GM12878 (cell line): ENCODE measurements around the gene DNAJC7. TPM values are rescaled to one million over a fixed set of nuclear protein-coding genes. Genes with fewer than 3 reads are reported as not detected.
A peak's percentile ranks its signal among the peaks of the same experiment; 100 is the strongest.

ENCODE experiments used
- ATAC-seq: fragments of 200-7000 bp; cut with Tn5 transposase; 3 replicates; pipeline ENCODE4 v1.9.1; 2020; ENCODE audit warnings: mild to moderate bottlenecking, moderate library complexity
- BruUV-seq: library from RNA; stranded (reverse); fragments of 400-500 nt; replicated peaks from 2 replicates; lab custom pipeline; 2021; lab: Mats Ljungman, UMichigan
- CTCF ChIA-PET: fragments of 300-600 bp; sonication (Branson Sonifier 250); formaldehyde crosslinking; extraction: SDS; loops from one replicate; lab custom pipeline; 2021; ENCODE audit warnings: inconsistent platforms; lab: Yijun Ruan, JAX
- POLR2A ChIA-PET: fragments of 350-600 bp; formaldehyde crosslinking; extraction: SDS; loops from one replicate; lab custom pipeline; 2021; ENCODE audit warnings: inconsistent platforms; lab: Charles Lee
- RAD21 ChIA-PET: fragments of 300-600 bp; sonication (Branson Sonifier 250); formaldehyde crosslinking; loops from one replicate; lab custom pipeline; 2023; ENCODE audit warnings: antibody characterized with exemption; ENCODE audit not compliant: unreplicated experiment; lab: Charles Lee
- SMC1A ChIA-PET: fragments of 300-600 bp; sonication (Branson Sonifier 250); formaldehyde crosslinking; loops from one replicate; lab custom pipeline; 2023; ENCODE audit not compliant: unreplicated experiment, uncharacterized antibody; lab: Charles Lee
- DNase-seq: peaks from one replicate; pipeline ENCODE4 v3.0.0-alpha.2; 2011; ENCODE audit warnings: low read depth, low spot score
- FAIRE-seq: peaks from 3 replicates; lab custom pipeline; 2011; peaks lifted over from hg19 to GRCh38; lab: Jason Lieb, UNC
- H2AFZ ChIP-seq: 2 replicates; pipeline ENCODE4 v1.6.0; 2011; ENCODE audit warnings: low read depth, low read length, control low read depth; ENCODE audit not compliant: control insufficient read depth
- H3K27ac ChIP-seq: 2 replicates; pipeline ENCODE4 v1.5.1; 2011; ENCODE audit warnings: control low read depth; ENCODE audit not compliant: control insufficient read depth, insufficient read depth
- H3K27me3 ChIP-seq, 2 experiments: replicated peaks in 1 of 2; 2 replicates each; pipeline versions ENCODE4 v1.6.0 to v1.6.1; 2011; ENCODE audit warnings: low read length in 1 of 2; ENCODE audit not compliant: control insufficient read depth in 2 of 2, insufficient read depth in 2 of 2
- H3K36me3 ChIP-seq, 2 experiments: 2 replicates each; pipeline ENCODE4 v1.5.1; 2011; ENCODE audit warnings: low read length in 1 of 2; ENCODE audit not compliant: control insufficient read depth in 2 of 2, insufficient read depth in 2 of 2
- H3K4me1 ChIP-seq: 2 replicates; pipeline ENCODE4 v1.6.1; 2011; ENCODE audit warnings: mild to moderate bottlenecking, low read length, moderate library complexity, mixed read lengths; ENCODE audit not compliant: control insufficient read depth, insufficient read depth
- H3K4me2 ChIP-seq: 2 replicates; pipeline ENCODE4 v1.6.0; 2011; ENCODE audit warnings: control low read depth; ENCODE audit not compliant: control insufficient read depth, insufficient read depth
- H3K4me3 ChIP-seq: fragments of 200-600 bp; sonication (generic); 2 replicates; pipeline ENCODE4 v1.5.1; 2016
- H3K79me2 ChIP-seq: 2 replicates; pipeline ENCODE4 v1.6.0; 2011; ENCODE audit warnings: low read length; ENCODE audit not compliant: control insufficient read depth, insufficient read depth
- H3K9ac ChIP-seq: 2 replicates; pipeline ENCODE4 v1.8.0; 2011; ENCODE audit warnings: low read length, control low read depth, mixed read lengths; ENCODE audit not compliant: control insufficient read depth, insufficient read depth
- H3K9me3 ChIP-seq: replicated peaks from 3 replicates; pipeline ENCODE4 v1.5.1; 2011; ENCODE audit warnings: mild to moderate bottlenecking, low read length; ENCODE audit not compliant: control insufficient read depth, insufficient read depth
- H4K20me1 ChIP-seq: 2 replicates; pipeline ENCODE4 v1.6.0; 2011; ENCODE audit not compliant: control insufficient read depth, insufficient read depth
- NR2C2 ChIP-seq: IDR thresholded peaks from 2 replicates; pipeline ENCODE4 v1.6.1; 2011; ENCODE audit warnings: borderline replicate concordance, low read depth; ENCODE audit not compliant: control insufficient read depth, insufficient read length
- PKNOX1 ChIP-seq: fragments of 450-650 bp; IDR thresholded peaks from 2 replicates; pipeline ENCODE4 v1.6.1; 2016; ENCODE audit warnings: mild to moderate bottlenecking
- RELB ChIP-seq: fragments of 450-650 bp; IDR thresholded peaks from 2 replicates; pipeline ENCODE4 v1.6.1; 2017; ENCODE audit warnings: low read depth, mild to moderate bottlenecking, moderate library complexity
- SKIL ChIP-seq: fragments of 450-650 bp; IDR thresholded peaks from 2 replicates; pipeline ENCODE4 v1.6.1; 2017; ENCODE audit warnings: mild to moderate bottlenecking, low read depth, inconsistent platforms; ENCODE audit not compliant: poor library complexity, severe bottlenecking
- ZNF622 ChIP-seq: fragments of 450-650 bp; IDR thresholded peaks from 2 replicates; pipeline ENCODE4 v1.6.1; 2017; ENCODE audit warnings: mild to moderate bottlenecking, inconsistent platforms
- WGBS: methylation state at CpG from one replicate; pipeline ENCODE4 v1.1.6; 2016; ENCODE audit warnings: low lambda C conversion rate; ENCODE audit not compliant: insufficient replicate concordance, insufficient coverage; ENCODE audit errors: missing lambda C conversion rate; 5-methylcytosine and 5-hydroxymethylcytosine counted together
- in situ Hi-C: fragments of 300-500 bp; cut with MboI; formaldehyde crosslinking; loops from 9 replicates; pipeline ENCODE4 v1.14.3; 2018; ENCODE audit warnings: mixed read lengths
- intact Hi-C: fragments of 100-400 bp; cut with micrococcal nuclease; formaldehyde crosslinking; loops from one replicate; pipeline ENCODE4 v1.14.2; 2022; ENCODE audit not compliant: unreplicated experiment
- polyA plus RNA-seq, 11 experiments: library from polyadenylated mRNA; depleted of rRNA in 4 of 11; unstranded in 6 of 11; stranded (reverse) in 5 of 11; fragments of >200 nt; fragmentation: Nextera tagmentation in 4 of 11; fragmentation: Illumina TruSeq in 1 of 11; extraction: Ambion mirVana in 4 of 11; extraction: Trizol in 1 of 11; gene quantifications; 1 replicate in 1 of 11; 2 replicates in 10 of 11; pipeline versions ENCODE4 v1.2.1 to v1.2.3, GENCODE V29; 2011 to 2016; ENCODE audit warnings: inconsistent platforms in 2 of 11, missing spikeins in 2 of 11, low read depth in 1 of 11
- total RNA-seq, 4 experiments: library from RNA; depleted of rRNA in 3 of 4; stranded (reverse); fragments of >200 nt in 3 of 4; fragmentation: Illumina TruSeq in 1 of 4; extraction: Trizol in 1 of 4; gene quantifications; 2 replicates each; pipeline versions ENCODE4 v1.2.1 to v1.2.3, GENCODE V29; 2013 to 2021

The DNAJC7 gene
- total and polyA plus RNA-seq, 10 of the 15 experiments (the other 5 are each of a cell fraction or from before 2014, with no cell fraction given) = 60.1 to 173 (median 94.9) TPM

GRCh38 chr17:42056635-42057034 lies 39.4 kb upstream of the DNAJC7 start:
- 0% methylated on average over 3 of the region's 3 CpGs for WGBS
- ATAC-seq = no peak
- RAD21 ChIA-PET = no interaction called here

More at GRCh38 chr17:42056635-42057034, 39.4 kb upstream of the DNAJC7 start:
- Histone ChIP-seq H3K27me3 (peaks cover 0 to 2% of the 10 kb centered on the region in 2 experiments; a peak in 3 of 4 replicates), H2AFZ (no peak overlapping the region), H4K20me1 (no peaks in the 10 kb centered on the region), H3K4me2 (no peak overlapping the region), H3K9ac (no peak overlapping the region), H3K4me1 (no peaks in the 10 kb centered on the region), H3K9me3 (peaks cover 8% of the 10 kb centered on the region; the same call in 2 of the 3 replicates), H3K4me3 (no peak overlapping the region), H3K79me2 (no peaks in the 10 kb centered on the region), H3K36me3 (no peaks in the 10 kb centered on the region), H3K27ac (no peak overlapping the region)
- FAIRE-seq (no peak), DNase-seq (no peak)
- ChIA-PET SMC1A (no interaction called here), POLR2A (no interaction called here), CTCF (interaction anchor here (1.2 to 2.8 kb wide), 3 partner anchors 10 to 125 kb away, joined by 3 to 15 read pairs (median 3); no protein-coding TSS in a partner anchor)
- no TSS peak for BruUV-seq
- TF ChIP-seq RELB = no peak
- TF ChIP-seq NR2C2 = no peak
- peak; percentile 67 for TF ChIP-seq PKNOX1
- no peak for TF ChIP-seq ZNF622
- TF ChIP-seq SKIL = peak; percentile 30
- intact Hi-C loops = no loop called here
- in situ Hi-C loops = no loop called here
